Measurements from ENCODE around the gene HEATR1.

DNA sequence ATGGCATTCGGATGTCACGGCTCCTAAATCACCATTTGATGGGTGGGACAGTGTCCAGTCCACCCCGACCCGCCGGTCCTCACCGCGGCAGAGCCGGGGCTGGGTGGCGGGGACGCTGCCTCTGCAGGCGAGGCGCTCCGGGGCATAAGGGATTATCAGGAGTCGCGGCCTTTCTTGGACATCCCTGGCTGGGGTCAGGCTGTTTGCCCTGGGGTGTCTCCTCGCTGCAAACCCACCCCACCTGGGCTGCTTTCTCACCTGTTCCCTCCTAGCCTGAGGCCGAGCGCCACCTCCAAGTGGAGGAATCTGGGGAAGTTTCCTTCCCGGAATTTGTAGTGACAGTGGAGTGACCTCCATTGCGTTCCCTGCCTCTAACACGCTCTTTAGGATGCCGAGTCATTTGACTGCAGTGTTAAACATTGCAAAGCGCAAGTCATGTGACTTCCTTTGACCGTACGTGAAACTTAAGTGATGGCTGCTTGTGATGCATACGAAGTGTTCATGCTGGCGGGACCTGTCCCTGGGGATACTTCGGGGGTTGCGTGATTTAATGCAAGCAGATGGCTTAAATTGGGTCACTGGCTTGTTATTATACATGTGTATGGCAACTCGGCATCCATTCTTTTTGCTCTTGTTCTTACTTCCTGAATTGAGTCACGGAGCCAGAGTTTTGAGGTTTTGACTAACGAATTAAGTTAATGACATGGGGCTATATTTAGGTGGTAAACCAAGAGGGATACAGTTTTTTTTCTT lies 80.0 kb downstream of the HEATR1 start:
- TF ChIP-seq POLR2AphosphoS5 (IDR thresholded peaks at IDR 0.05) (peak; percentile 79 to 85 (median 85)), POLR2A (IDR thresholded peaks at IDR 0.05) (peak; percentile 68), EP300 (IDR thresholded peaks at IDR 0.05; ENCODE audit: low read depth) (no peak)
- TF ChIP-seq, protein P1, sequence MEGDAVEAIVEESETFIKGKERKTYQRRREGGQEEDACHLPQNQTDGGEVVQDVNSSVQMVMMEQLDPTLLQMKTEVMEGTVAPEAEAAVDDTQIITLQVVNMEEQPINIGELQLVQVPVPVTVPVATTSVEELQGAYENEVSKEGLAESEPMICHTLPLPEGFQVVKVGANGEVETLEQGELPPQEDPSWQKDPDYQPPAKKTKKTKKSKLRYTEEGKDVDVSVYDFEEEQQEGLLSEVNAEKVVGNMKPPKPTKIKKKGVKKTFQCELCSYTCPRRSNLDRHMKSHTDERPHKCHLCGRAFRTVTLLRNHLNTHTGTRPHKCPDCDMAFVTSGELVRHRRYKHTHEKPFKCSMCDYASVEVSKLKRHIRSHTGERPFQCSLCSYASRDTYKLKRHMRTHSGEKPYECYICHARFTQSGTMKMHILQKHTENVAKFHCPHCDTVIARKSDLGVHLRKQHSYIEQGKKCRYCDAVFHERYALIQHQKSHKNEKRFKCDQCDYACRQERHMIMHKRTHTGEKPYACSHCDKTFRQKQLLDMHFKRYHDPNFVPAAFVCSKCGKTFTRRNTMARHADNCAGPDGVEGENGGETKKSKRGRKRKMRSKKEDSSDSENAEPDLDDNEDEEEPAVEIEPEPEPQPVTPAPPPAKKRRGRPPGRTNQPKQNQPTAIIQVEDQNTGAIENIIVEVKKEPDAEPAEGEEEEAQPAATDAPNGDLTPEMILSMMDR (IDR thresholded peaks at IDR 0.05) = no peak

All from transverse colon (tissue), 4 donors.